B cell (primary cell): ENCODE measurements around the gene MYORG. TPM values are rescaled to one million over a fixed set of nuclear protein-coding genes. Genes with fewer than 3 reads are reported as not detected.

Experiments used
- ATAC-seq: fragments of 200-7000 bp; cut with Tn5 transposase; one replicate; pipeline ENCODE4 v1.10.0; 2021; ENCODE audit warnings: low read depth, mild to moderate bottlenecking, moderate number of reproducible peaks, moderate library complexity
- CTCF ChIA-PET: fragments of 350-600 bp; sonication (Branson Sonifier 250); formaldehyde crosslinking; loops from one replicate; lab custom pipeline; 2021; ENCODE audit warnings: antibody characterized with exemption, inconsistent platforms; lab: Charles Lee
- POLR2A ChIA-PET: fragments of 350-600 bp; sonication (Branson Sonifier 250); formaldehyde crosslinking; loops from one replicate; lab custom pipeline; 2021; ENCODE audit warnings: antibody characterized with exemption; lab: Charles Lee
- DNase-seq: peaks from one replicate; pipeline ENCODE4 v3.0.0; 2013
- H2AFZ ChIP-seq: 2 replicates; pipeline ENCODE4 v1.6.1; 2012; ENCODE audit warnings: mild to moderate bottlenecking, low read depth, low read length; ENCODE audit not compliant: insufficient read depth, poor library complexity, severe bottlenecking
- H3K27ac ChIP-seq, 2 donors: 1 replicate in 1 of 2; 2 replicates in 1 of 2; pipeline ENCODE4 v1.5.1; 2012 to 2013; ENCODE audit warnings: low read length in 2 of 2, mild to moderate bottlenecking in 2 of 2, moderate library complexity in 1 of 2
- H3K27me3 ChIP-seq, 4 experiments: fragments of 200-600 bp in 1 of 4; sonication (generic) in 1 of 4; replicated peaks in 1 of 4; 1 replicate in 2 of 4; 2 replicates in 2 of 4; pipeline versions ENCODE4 v1.6.1 to v1.7.0; 2013 to 2016; ENCODE audit warnings: low read length in 3 of 4, mild to moderate bottlenecking in 2 of 4, mixed read lengths in 1 of 4, moderate library complexity in 1 of 4; ENCODE audit not compliant: insufficient read depth in 4 of 4, control insufficient read depth in 3 of 4; ENCODE audit errors: control extremely low read depth in 1 of 4
- H3K36me3 ChIP-seq, 2 experiments: replicated peaks in 1 of 2; 1 replicate in 1 of 2; 2 replicates in 1 of 2; pipeline versions ENCODE4 v1.6.1 to v1.7.1; 2013; ENCODE audit warnings: low read length in 1 of 2; ENCODE audit not compliant: insufficient read depth in 2 of 2, control insufficient read depth in 1 of 2; ENCODE audit errors: control extremely low read depth in 1 of 2, extremely low read depth in 1 of 2
- H3K4me1 ChIP-seq, 2 donors: fragments of 200-600 bp in 1 of 2; sonication (generic) in 1 of 2; 1 replicate in 1 of 2; 2 replicates in 1 of 2; pipeline versions ENCODE4 v1.5.1 to v1.6.1; 2013 to 2017; ENCODE audit warnings: low read length in 2 of 2; ENCODE audit not compliant: control insufficient read depth in 2 of 2, insufficient read depth in 2 of 2
- H3K4me2 ChIP-seq: replicated peaks from 2 replicates; pipeline ENCODE3; 2012; ENCODE audit warnings: mild to moderate bottlenecking, low read depth, low read length; ENCODE audit not compliant: poor library complexity, severe bottlenecking
- H3K4me3 ChIP-seq, 5 experiments: fragments of 200-600 bp in 1 of 5; sonication (generic) in 1 of 5; 1 replicate in 3 of 5; 2 replicates in 2 of 5; pipeline versions ENCODE4 v1.5.1 to v1.7.0; 2011 to 2016; ENCODE audit warnings: low read length in 4 of 5, mild to moderate bottlenecking in 4 of 5, low read depth in 2 of 5, control low read depth in 1 of 5, moderate library complexity in 1 of 5; ENCODE audit not compliant: insufficient read depth in 1 of 5; ENCODE audit errors: control extremely low read depth in 1 of 5, extremely low read depth in 1 of 5
- H3K79me2 ChIP-seq: fragments of 200-600 bp; sonication (generic); one replicate; pipeline ENCODE4 v1.6.0; 2016; ENCODE audit warnings: low read length; ENCODE audit not compliant: control insufficient read depth, insufficient read depth
- H3K9ac ChIP-seq: fragments of 200-600 bp; sonication (generic); 2 replicates; pipeline ENCODE4 v1.6.1; 2017; ENCODE audit warnings: mild to moderate bottlenecking, low read length, moderate library complexity
- H3K9me3 ChIP-seq, 3 donors: one replicate each; pipeline versions ENCODE4 v1.6.1 to v1.7.1; 2013; ENCODE audit warnings: low read length in 2 of 3; ENCODE audit not compliant: control insufficient read depth in 2 of 3, insufficient read depth in 1 of 3; ENCODE audit errors: control extremely low read depth in 1 of 3
- H4K20me1 ChIP-seq: 2 replicates; pipeline ENCODE4 v1.6.0; 2012; ENCODE audit warnings: mild to moderate bottlenecking, low read length; ENCODE audit not compliant: insufficient read depth, control insufficient read depth, poor library complexity, severe bottlenecking
- H3K27ac Mint-ChIP-seq: one replicate; pipeline ENCODE4 v1.8.0; 2021; ENCODE audit warnings: mixed read lengths
- H3K27me3 Mint-ChIP-seq: one replicate; pipeline ENCODE4 v1.8.0; 2021; ENCODE audit warnings: mixed read lengths
- H3K4me1 Mint-ChIP-seq: one replicate; pipeline ENCODE4 v1.8.0; 2021; ENCODE audit warnings: mixed read lengths
- H3K4me3 Mint-ChIP-seq: one replicate; pipeline ENCODE4 v1.8.0; 2021; ENCODE audit warnings: mixed read lengths
- H3K9me3 Mint-ChIP-seq: one replicate; pipeline ENCODE4 v1.8.0; 2022; ENCODE audit warnings: mixed read lengths; ENCODE audit not compliant: insufficient read depth
- EZH2 ChIP-seq: IDR thresholded peaks from 2 replicates; pipeline ENCODE4 v1.6.1; 2012; ENCODE audit warnings: borderline replicate concordance, low read depth, mild to moderate bottlenecking, moderate library complexity, low read length; ENCODE audit not compliant: insufficient read depth, poor library complexity, severe bottlenecking
- WGBS: methylation state at CpG from one replicate; pipeline ENCODE4 v1.1.5; 2013; ENCODE audit warnings: missing lambda C conversion rate; ENCODE audit not compliant: insufficient coverage; 5-methylcytosine and 5-hydroxymethylcytosine counted together
- intact Hi-C: fragments of 100-400 bp; cut with micrococcal nuclease; formaldehyde crosslinking; loops from one replicate; pipeline ENCODE4 v1.10.0; 2022
- polyA plus RNA-seq: library from polyadenylated mRNA; depleted of rRNA; stranded (reverse); fragments of >200 nt; gene quantifications from 2 replicates; pipeline ENCODE4 v1.2.3, GENCODE V29; 2012
- small RNA-seq: library from RNA; depleted of rRNA; stranded (forward); fragments of <200 nt; gene quantifications from one replicate; pipeline ENCODE3, GENCODE V24; 2012; ENCODE audit warnings: low replicate concordance, low read depth; ENCODE audit not compliant: insufficient read length
- total RNA-seq, 2 donors: library from RNA; stranded (reverse); fragments of 120-200 nt in 1 of 2; gene quantifications; 1 replicate in 1 of 2; 2 replicates in 1 of 2; pipeline versions ENCODE4 v1.2.3 to v1.2.4, GENCODE V29; 2013 to 2022
- TF ChIP-seq, protein P1 (sequence below): fragments of 200-600 bp; IDR thresholded peaks from one replicate; pipeline ENCODE4 v1.8.0; 2022; ENCODE audit warnings: antibody characterized with exemption, mild to moderate bottlenecking

Gene MYORG
- total and polyA plus RNA-seq, 2 donors (not counting 1 experiment from before 2014, with no cell fraction given) = 0.27 to 0.37 TPM

DNA sequence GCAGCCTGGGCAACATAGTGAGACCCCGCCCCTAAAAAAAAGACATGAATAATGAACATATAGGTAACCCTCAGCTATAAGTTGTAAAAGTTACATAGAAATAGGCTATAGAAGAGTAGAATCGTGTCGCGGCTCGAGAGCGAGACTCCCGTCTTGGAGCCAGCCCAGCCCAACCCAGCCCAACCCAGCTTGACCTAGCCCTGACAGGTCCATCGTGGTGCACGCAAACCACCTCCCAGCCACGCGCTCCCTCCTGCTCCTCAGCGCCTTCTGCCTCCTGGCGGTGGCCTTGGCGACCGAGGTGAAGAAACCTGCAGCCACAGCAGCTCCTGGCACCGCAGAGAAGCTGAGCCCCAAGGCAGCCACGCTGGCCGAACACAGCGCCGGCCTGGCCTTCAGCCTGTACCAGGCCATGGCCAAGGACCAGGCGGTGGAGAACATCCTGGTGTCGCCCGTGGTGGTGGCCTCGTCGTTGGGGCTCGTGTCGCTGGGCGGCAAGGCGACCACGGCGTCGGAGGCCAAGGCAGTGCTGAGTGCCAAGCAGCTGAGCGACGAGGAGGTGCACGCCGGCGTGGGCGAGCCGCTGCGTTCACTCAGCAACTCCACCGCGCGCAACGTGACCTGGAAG is 58.4 kb downstream of the MYORG start:
- Mint-ChIP-seq H3K4me1 (peaks cover 1% of the 10 kb centered on the region), H3K9me3 (no peaks in the 10 kb centered on the region), H3K27me3 (no peaks in the 10 kb centered on the region), H3K27ac (no peak overlapping the region), H3K4me3 (no peak overlapping the region)
- H3K9ac ChIP-seq = no peak overlapping the region
- no peak overlapping the region for H3K27ac ChIP-seq
- peaks cover 13% of the 10 kb centered on the region for H3K79me2 ChIP-seq
- CTCF ChIA-PET = interaction anchor here (0.6 kb wide), 1 partner anchor 1154 kb away, joined by 5 read pairs; no protein-coding TSS in a partner anchor
- intact Hi-C loops = no loop called here
- H3K4me1 ChIP-seq = no peaks in the 10 kb centered on the region
- DNase-seq = no peak
- no peak overlapping the region for H2AFZ ChIP-seq
- TF ChIP-seq, protein P1, sequence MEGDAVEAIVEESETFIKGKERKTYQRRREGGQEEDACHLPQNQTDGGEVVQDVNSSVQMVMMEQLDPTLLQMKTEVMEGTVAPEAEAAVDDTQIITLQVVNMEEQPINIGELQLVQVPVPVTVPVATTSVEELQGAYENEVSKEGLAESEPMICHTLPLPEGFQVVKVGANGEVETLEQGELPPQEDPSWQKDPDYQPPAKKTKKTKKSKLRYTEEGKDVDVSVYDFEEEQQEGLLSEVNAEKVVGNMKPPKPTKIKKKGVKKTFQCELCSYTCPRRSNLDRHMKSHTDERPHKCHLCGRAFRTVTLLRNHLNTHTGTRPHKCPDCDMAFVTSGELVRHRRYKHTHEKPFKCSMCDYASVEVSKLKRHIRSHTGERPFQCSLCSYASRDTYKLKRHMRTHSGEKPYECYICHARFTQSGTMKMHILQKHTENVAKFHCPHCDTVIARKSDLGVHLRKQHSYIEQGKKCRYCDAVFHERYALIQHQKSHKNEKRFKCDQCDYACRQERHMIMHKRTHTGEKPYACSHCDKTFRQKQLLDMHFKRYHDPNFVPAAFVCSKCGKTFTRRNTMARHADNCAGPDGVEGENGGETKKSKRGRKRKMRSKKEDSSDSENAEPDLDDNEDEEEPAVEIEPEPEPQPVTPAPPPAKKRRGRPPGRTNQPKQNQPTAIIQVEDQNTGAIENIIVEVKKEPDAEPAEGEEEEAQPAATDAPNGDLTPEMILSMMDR = no peak
- no peak for TF ChIP-seq EZH2
- no peak overlapping the region for H3K4me2 ChIP-seq
- no peaks in the 10 kb centered on the region for H3K27me3 ChIP-seq
- no peaks in the 10 kb centered on the region for H4K20me1 ChIP-seq
- no peaks in the 10 kb centered on the region for H3K36me3 ChIP-seq
- H3K4me3 ChIP-seq = no peak overlapping the region
- POLR2A ChIA-PET = no interaction called here
- ATAC-seq = no peak
- 97% methylated on average over 37 of the region's 44 CpGs for WGBS
- peaks cover 0 to 7% (median 0%) of the 10 kb centered on the region in 3 donors for H3K9me3 ChIP-seq

DNA sequence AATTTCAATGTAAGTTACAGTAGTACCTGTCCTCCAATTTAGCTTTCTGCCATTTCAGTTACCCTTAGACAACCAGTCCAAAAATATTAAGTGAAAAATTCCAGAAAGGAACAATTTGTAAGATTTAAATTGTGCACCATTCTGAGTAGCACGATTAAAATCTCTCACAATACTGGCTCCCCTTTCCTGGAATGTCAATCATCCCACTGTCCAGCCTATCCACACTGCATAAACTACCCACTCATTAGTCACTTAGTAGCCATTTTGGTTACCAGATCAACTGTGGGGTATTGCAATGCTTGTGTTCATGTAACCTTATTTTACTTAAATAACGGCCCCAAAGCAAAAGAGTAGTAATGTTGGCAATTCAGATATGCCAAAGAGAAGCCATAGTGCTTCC is 59.3 kb downstream of the MYORG start:
- Histone ChIP-seq H3K4me1 (no peaks in the 10 kb centered on the region), H3K79me2 (peaks cover 13% of the 10 kb centered on the region), H3K4me2 (no peak overlapping the region), H3K9ac (no peak overlapping the region), H2AFZ (no peak overlapping the region), H3K4me3 (no peak overlapping the region), H3K9me3 (peaks cover 0 to 7% (median 0%) of the 10 kb centered on the region in 3 donors), H3K27ac (no peak overlapping the region), H3K36me3 (no peaks in the 10 kb centered on the region), H3K27me3 (no peaks in the 10 kb centered on the region), H4K20me1 (no peaks in the 10 kb centered on the region)
- POLR2A ChIA-PET = no interaction called here
- intact Hi-C loops = no loop called here
- H3K9me3 Mint-ChIP-seq = no peaks in the 10 kb centered on the region
- no peak overlapping the region for H3K27ac Mint-ChIP-seq
- ATAC-seq = no peak
- CTCF ChIA-PET = interaction anchor here (0.7 kb wide), 1 partner anchor 289 kb away, joined by 3 read pairs; no protein-coding TSS in a partner anchor
- DNase-seq = no peak
- no CpG with 5 or more reads among the region's 2 CpGs for WGBS
- TF ChIP-seq, protein P1 = no peak
- no peak for TF ChIP-seq EZH2
- peaks cover 1% of the 10 kb centered on the region for H3K4me1 Mint-ChIP-seq
- no peaks in the 10 kb centered on the region for H3K27me3 Mint-ChIP-seq
- H3K4me3 Mint-ChIP-seq = no peak overlapping the region

Small RNA genes lying within 50 kb of the gene (small RNA-seq; reads per million reads assigned to genes)
- gene RF00019 = not detected

Other genes with a start within 250 kb of the MYORG start
- 27.0 and 29.3 TPM in 2 replicates for gene UBAP1, start 197.9 kb downstream of the MYORG start, total RNA-seq
- 20.4 and 22.3 TPM in 2 replicates for gene UBAP1, start 197.9 kb downstream of the MYORG start, polyA plus RNA-seq
- 0.79 and 0.87 TPM in 2 replicates for gene KIF24, start 47.6 kb downstream of the MYORG start, total RNA-seq
- 0.07 and 0.09 TPM in 2 replicates for gene KIF24, start 47.6 kb downstream of the MYORG start, polyA plus RNA-seq
- 16.1 and 20.4 TPM in 2 replicates for gene NUDT2, start 47.3 kb downstream of the MYORG start, total RNA-seq
- gene NUDT2, start 47.3 kb downstream of the MYORG start, polyA plus RNA-seq = 12.2 and 14.7 TPM in 2 replicates
- 16.0 and 17.3 TPM in 2 replicates for gene FAM219A, start 81.7 kb upstream of the MYORG start, total RNA-seq
- gene FAM219A, start 81.7 kb upstream of the MYORG start, polyA plus RNA-seq = 12.6 and 12.9 TPM in 2 replicates
- gene DNAI1, start 81.9 kb upstream of the MYORG start, total RNA-seq = not detected in 2 replicates
- gene DNAI1, start 81.9 kb upstream of the MYORG start, polyA plus RNA-seq = not detected in 2 replicates
- not detected in 2 replicates for gene ENHO, start 146.1 kb upstream of the MYORG start, total RNA-seq
- 0.13 TPM in 1 of 2 replicates, not detected in the other for gene ENHO, start 146.1 kb upstream of the MYORG start, polyA plus RNA-seq
- gene CNTFR, start 212.8 kb upstream of the MYORG start, total RNA-seq = not detected in 2 replicates
- not detected in 2 replicates for gene CNTFR, start 212.8 kb upstream of the MYORG start, polyA plus RNA-seq
- gene RPP25L, start 235.2 kb upstream of the MYORG start, total RNA-seq = 20.2 and 21.7 TPM in 2 replicates
- gene RPP25L, start 235.2 kb upstream of the MYORG start, polyA plus RNA-seq = 14.8 and 27.0 TPM in 2 replicates
- 48.2 and 55.3 TPM in 2 replicates for gene DCTN3, start 243.6 kb upstream of the MYORG start, total RNA-seq
- gene DCTN3, start 243.6 kb upstream of the MYORG start, polyA plus RNA-seq = 56.4 and 75.0 TPM in 2 replicates